Duodenal mucosa (tissue), 2 donors: ENCODE data around the gene CCDC102A.
A peak's percentile ranks its signal among the peaks of the same experiment; 100 is the strongest.

Experiments
- H3K27ac ChIP-seq: one replicate; pipeline ENCODE4 v1.7.0; 2013; ENCODE audit warnings: low read depth, low read length
- H3K27me3 ChIP-seq, 2 donors: one replicate each; pipeline ENCODE4 v1.7.0; 2013; ENCODE audit warnings: low read length in 2 of 2, control low read depth in 1 of 2; ENCODE audit not compliant: insufficient read depth in 2 of 2, control insufficient read depth in 1 of 2
- H3K36me3 ChIP-seq, 2 donors: one replicate each; pipeline ENCODE4 v1.7.0; 2013; ENCODE audit warnings: low read length in 2 of 2, control low read depth in 1 of 2; ENCODE audit not compliant: insufficient read depth in 2 of 2, control insufficient read depth in 1 of 2
- H3K4me1 ChIP-seq, 2 donors: one replicate each; pipeline ENCODE4 v1.7.0; 2013; ENCODE audit warnings: low read length in 2 of 2, control low read depth in 1 of 2; ENCODE audit not compliant: insufficient read depth in 2 of 2, control insufficient read depth in 1 of 2
- H3K4me3 ChIP-seq, 2 donors: one replicate each; pipeline ENCODE4 v1.7.0; 2013; ENCODE audit warnings: low read length in 2 of 2, low read depth in 1 of 2
- H3K9ac ChIP-seq, 2 donors: one replicate each; pipeline ENCODE4 v1.7.0; 2013; ENCODE audit warnings: low read length in 2 of 2, low read depth in 1 of 2
- H3K9me3 ChIP-seq, 2 donors: one replicate each; pipeline ENCODE4 v1.7.0; 2013; ENCODE audit warnings: low read length in 2 of 2, control low read depth in 1 of 2; ENCODE audit not compliant: control insufficient read depth in 1 of 2

CCDC102A gene

GRCh38 chr16:57536306-57537193 lies at the start of gene CCDC102A:
Gene CCDC102A (minus strand): TSS chr16:57536571. CDS start chr16:57529177, 7,394 bp downstream.
- H3K4me3 ChIP-seq = peak within 1 kb of the TSS; percentile 80 to 85
- H3K36me3 ChIP-seq = peaks cover 0 to 5% of the 10 kb centered on the region in 2 donors
- H3K9me3 ChIP-seq = no peaks in the 10 kb centered on the region
- peak within 1 kb of the TSS; percentile 39 to 81 for H3K9ac ChIP-seq
- no peaks in the 10 kb centered on the region for H3K27me3 ChIP-seq
- H3K27ac ChIP-seq = peak within 1 kb of the TSS; percentile 67
- peaks cover 12 to 39% of the 10 kb centered on the region in 2 donors for H3K4me1 ChIP-seq

- no peak overlapping the region for H3K4me3 ChIP-seq
- H3K9me3 ChIP-seq = no peaks in the 10 kb centered on the region
- no peaks in the 10 kb centered on the region for H3K36me3 ChIP-seq
- H3K9ac ChIP-seq = no peak overlapping the region
- no peak overlapping the region for H3K27ac ChIP-seq
- H3K4me1 ChIP-seq = no peaks in the 10 kb centered on the region
- H3K27me3 ChIP-seq = no peaks in the 10 kb centered on the region
Measured at GRCh38 chr16:57585051-57585687, 48.8 kb upstream of the CCDC102A start.

- Histone ChIP-seq H3K36me3 (no peaks in the 10 kb centered on the region), H3K27ac (no peak overlapping the region), H3K4me3 (no peak overlapping the region), H3K27me3 (no peaks in the 10 kb centered on the region), H3K4me1 (no peaks in the 10 kb centered on the region), H3K9ac (no peak overlapping the region), H3K9me3 (no peaks in the 10 kb centered on the region)
Measured at GRCh38 chr16:57579361-57579665, 42.9 kb upstream of the CCDC102A start.

- Histone ChIP-seq H3K9me3 (no peaks in the 10 kb centered on the region), H3K27me3 (no peaks in the 10 kb centered on the region), H3K36me3 (no peaks in the 10 kb centered on the region), H3K4me3 (no peak overlapping the region), H3K4me1 (no peaks in the 10 kb centered on the region), H3K9ac (no peak overlapping the region), H3K27ac (no peak overlapping the region)
Measured at GRCh38 chr16:57578521-57579360, 42.4 kb upstream of the CCDC102A start.

GRCh38 chr16:57577691-57578224 lies 41.4 kb upstream of the CCDC102A start:
- Histone ChIP-seq H3K9me3 (no peaks in the 10 kb centered on the region), H3K36me3 (no peaks in the 10 kb centered on the region), H3K9ac (no peak overlapping the region), H3K27ac (no peak overlapping the region), H3K4me1 (no peaks in the 10 kb centered on the region), H3K4me3 (no peak overlapping the region), H3K27me3 (no peaks in the 10 kb centered on the region)

GRCh38 chr16:57577214-57577613 lies 40.8 kb upstream of the CCDC102A start:
- Histone ChIP-seq H3K27ac (no peak overlapping the region), H3K27me3 (no peaks in the 10 kb centered on the region), H3K36me3 (no peaks in the 10 kb centered on the region), H3K4me1 (no peaks in the 10 kb centered on the region), H3K9ac (no peak overlapping the region), H3K4me3 (no peak overlapping the region), H3K9me3 (no peaks in the 10 kb centered on the region)

GRCh38 chr16:57576429-57576870 lies 40.1 kb upstream of the CCDC102A start:
- Histone ChIP-seq H3K9ac (no peak overlapping the region), H3K4me3 (no peak overlapping the region), H3K9me3 (no peaks in the 10 kb centered on the region), H3K27ac (no peak overlapping the region), H3K4me1 (no peaks in the 10 kb centered on the region), H3K27me3 (no peaks in the 10 kb centered on the region), H3K36me3 (peaks cover 0 to 3% of the 10 kb centered on the region in 2 donors)

- peaks cover 0 to 3% of the 10 kb centered on the region in 2 donors for H3K36me3 ChIP-seq
- no peaks in the 10 kb centered on the region for H3K4me1 ChIP-seq
- no peak overlapping the region for H3K9ac ChIP-seq
- H3K9me3 ChIP-seq = no peaks in the 10 kb centered on the region
- no peak overlapping the region for H3K27ac ChIP-seq
- no peaks in the 10 kb centered on the region for H3K27me3 ChIP-seq
- no peak overlapping the region for H3K4me3 ChIP-seq
Measured at GRCh38 chr16:57575468-57576277, 39.3 kb upstream of the CCDC102A start.

- H3K4me3 ChIP-seq = no peak overlapping the region
- H3K27ac ChIP-seq = no peak overlapping the region
- H3K9me3 ChIP-seq = no peaks in the 10 kb centered on the region
- H3K36me3 ChIP-seq = peaks cover under 1 to 11% of the 10 kb centered on the region in 2 donors
- H3K9ac ChIP-seq = no peak overlapping the region
- no peaks in the 10 kb centered on the region for H3K4me1 ChIP-seq
- H3K27me3 ChIP-seq = no peaks in the 10 kb centered on the region
Measured at GRCh38 chr16:57574646-57575467, 38.5 kb upstream of the CCDC102A start.
